T-cell (primary cell): ENCODE results near the gene AGAP3. TPM values are rescaled to one million over a fixed set of nuclear protein-coding genes. Genes with fewer than 3 reads are reported as not detected.
A peak's percentile ranks its signal among the peaks of the same experiment; 100 is the strongest.

Experiments used
- ATAC-seq, 4 experiments: fragments of 200-7000 bp in 3 of 4; fragments of 150-1000 bp in 1 of 4; cut with Tn5 transposase; replicated peaks in 1 of 4; 1 replicate in 3 of 4; 2 replicates in 1 of 4; pipeline ENCODE4 v1.10.0; 2021; ENCODE audit warnings: moderate library complexity in 3 of 4, mild to moderate bottlenecking in 2 of 4, moderate number of reproducible peaks in 1 of 4
- CTCF ChIA-PET, 2 donors: fragments of 300-600 bp; sonication (Branson Sonifier 250); formaldehyde crosslinking; loops; one replicate each; lab custom pipeline; 2022; ENCODE audit warnings: antibody characterized with exemption in 2 of 2; lab: Charles Lee
- POLR2A ChIA-PET, 2 donors: fragments of 300-600 bp; sonication (Branson Sonifier 250); formaldehyde crosslinking; loops; one replicate each; lab custom pipeline; 2022; ENCODE audit warnings: antibody characterized with exemption in 2 of 2; lab: Charles Lee
- DNase-seq, 35 experiments: peaks; one replicate each; pipeline versions ENCODE4 v3.0.0 to v3.0.0-alpha.2; 2013 to 2023
- H3K27ac ChIP-seq: one replicate; pipeline ENCODE4 v1.5.1; 2013; ENCODE audit warnings: low read length
- H3K27me3 ChIP-seq, 2 experiments: replicated peaks in 1 of 2; 1 replicate in 1 of 2; 2 replicates in 1 of 2; pipeline versions ENCODE4 v1.6.1 to v1.7.0; 2013; ENCODE audit warnings: low read length in 1 of 2, mixed read lengths in 1 of 2; ENCODE audit not compliant: control insufficient read depth in 2 of 2, insufficient read depth in 2 of 2; ENCODE audit errors: extremely low read depth in 1 of 2
- H3K36me3 ChIP-seq, 2 donors: 1 replicate in 1 of 2; 2 replicates in 1 of 2; pipeline versions ENCODE4 v1.6.1 to v1.7.0; 2013; ENCODE audit warnings: low read length in 1 of 2; ENCODE audit not compliant: control insufficient read depth in 2 of 2, insufficient read depth in 1 of 2; ENCODE audit errors: extremely low read depth in 1 of 2
- H3K4me1 ChIP-seq, 2 experiments: 1 replicate in 1 of 2; 2 replicates in 1 of 2; pipeline versions ENCODE4 v1.6.1 to v1.7.0; 2013; ENCODE audit warnings: low read length in 2 of 2, mixed read lengths in 1 of 2; ENCODE audit not compliant: insufficient read depth in 2 of 2, control insufficient read depth in 1 of 2; ENCODE audit errors: extremely low read depth in 1 of 2
- H3K4me3 ChIP-seq, 2 donors: 1 replicate in 1 of 2; 2 replicates in 1 of 2; pipeline versions ENCODE4 v1.5.1 to v1.7.0; 2013; ENCODE audit warnings: mild to moderate bottlenecking in 2 of 2, low read length in 1 of 2, moderate library complexity in 1 of 2; ENCODE audit not compliant: control insufficient read depth in 1 of 2; ENCODE audit errors: extremely low read depth in 1 of 2
- H3K9me3 ChIP-seq: 2 replicates; pipeline ENCODE4 v1.7.0; 2013
- H3K27ac Mint-ChIP-seq, 2 donors: one replicate each; pipeline ENCODE4 v1.8.0; 2020 to 2021; ENCODE audit warnings: mild to moderate bottlenecking in 2 of 2, mixed read lengths in 2 of 2
- H3K27me3 Mint-ChIP-seq, 2 donors: one replicate each; pipeline ENCODE4 v1.8.0; 2021 to 2022; ENCODE audit warnings: mixed read lengths in 2 of 2
- H3K36me3 Mint-ChIP-seq: one replicate; pipeline ENCODE4 v1.8.0; 2021; ENCODE audit warnings: mixed read lengths
- H3K4me1 Mint-ChIP-seq, 3 donors: one replicate each; pipeline ENCODE4 v1.8.0; 2020 to 2022; ENCODE audit warnings: mixed read lengths in 3 of 3, mild to moderate bottlenecking in 1 of 3
- H3K4me3 Mint-ChIP-seq, 3 donors: one replicate each; pipeline ENCODE4 v1.8.0; 2020 to 2022; ENCODE audit warnings: mild to moderate bottlenecking in 3 of 3, mixed read lengths in 3 of 3, moderate library complexity in 3 of 3
- H3K9me3 Mint-ChIP-seq, 3 donors: one replicate each; pipeline ENCODE4 v1.8.0; 2020 to 2022; ENCODE audit warnings: mixed read lengths in 3 of 3
- WGBS: methylation state at CpG from one replicate; pipeline ENCODE4 v1.1.5; 2013; ENCODE audit warnings: missing lambda C conversion rate; ENCODE audit not compliant: insufficient coverage; 5-methylcytosine and 5-hydroxymethylcytosine counted together
- total RNA-seq, 35 experiments: library from RNA in 6 of 35; stranded (reverse) in 6 of 35; fragments of 120-200 nt in 1 of 35; gene quantifications; one replicate each; pipeline versions ENCODE4 v1.2.1 to v1.2.4 and lab custom pipeline; 2013 to 2026

The AGAP3 gene
- total RNA-seq, 5 donors from 2014 or later (not counting 1 experiment from before 2014, with no cell fraction given) = 28.2 to 67.3 (median 50.9) TPM

GRCh38 chr7:151095123-151095797 is 9.0 kb downstream of the AGAP3 start:
- no peaks in the 10 kb centered on the region for H3K9me3 ChIP-seq
- H3K9me3 Mint-ChIP-seq = no peaks in the 10 kb centered on the region
- no peak overlapping the region for H3K4me3 Mint-ChIP-seq
- no peaks in the 10 kb centered on the region for H3K36me3 Mint-ChIP-seq
- H3K27me3 ChIP-seq = peaks cover 0 to 1% of the 10 kb centered on the region in 2 experiments
- peaks cover 0 to 11% (median 8%) of the 10 kb centered on the region in 3 donors for H3K4me1 Mint-ChIP-seq
- peak in 1 of 4 experiments; percentile 50 for ATAC-seq
- no peak overlapping the region for H3K27ac Mint-ChIP-seq
- H3K27me3 Mint-ChIP-seq = no peaks in the 10 kb centered on the region
- H3K4me1 ChIP-seq = peaks cover 0 to 10% of the 10 kb centered on the region in 2 experiments
- 90% methylated on average over 4 of the region's 10 CpGs for WGBS
- ChIA-PET POLR2A (no interaction called here), CTCF (interaction anchor here in 1 of 2 donors (0.6 kb wide), 2 partner anchors 33 to 68 kb away, joined by 3 to 5 read pairs; no protein-coding TSS in a partner anchor)
- H3K36me3 ChIP-seq = no peaks in the 10 kb centered on the region
- DNase-seq = peak in 1 of 35 experiments; percentile 25
- peak overlapping the region; percentile 29 for H3K27ac ChIP-seq
- H3K4me3 ChIP-seq = no peak overlapping the region

DNA sequence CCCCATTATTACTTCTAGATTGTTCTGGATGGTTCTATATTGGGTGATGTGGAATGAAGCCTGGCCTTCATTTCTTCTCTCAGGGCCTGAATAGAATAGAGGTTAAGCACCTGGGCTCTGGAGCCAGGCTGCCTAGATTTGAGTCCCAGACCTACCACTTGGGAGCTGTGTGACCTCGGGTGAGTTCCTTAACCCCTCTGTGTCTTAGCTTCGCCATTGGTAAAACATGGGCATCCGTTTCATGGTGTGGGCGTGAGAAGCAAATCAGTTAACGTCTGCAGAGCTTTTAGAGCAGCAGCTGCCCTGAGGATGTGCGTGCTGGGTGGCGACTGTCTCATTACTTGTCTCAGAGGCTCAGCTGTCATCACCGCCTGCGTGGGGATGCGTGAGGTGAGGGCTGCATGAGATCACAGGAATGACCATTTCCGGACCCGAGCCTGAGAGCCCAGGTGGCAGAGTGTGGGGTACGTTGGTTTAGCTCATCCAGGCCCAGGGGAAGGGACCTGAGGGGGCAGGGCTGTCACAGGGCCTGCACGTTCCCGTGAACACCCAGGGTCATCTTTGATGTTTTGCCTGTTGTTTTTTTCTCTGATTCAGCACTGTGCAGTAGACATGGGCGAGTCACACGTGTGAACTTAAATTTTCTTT is 9.7 kb downstream of the AGAP3 start:
- Histone ChIP-seq H3K27ac (peak overlapping the region; percentile 29), H3K27me3 (no peaks in the 10 kb centered on the region), H3K9me3 (no peaks in the 10 kb centered on the region), H3K4me3 (no peak overlapping the region), H3K36me3 (no peaks in the 10 kb centered on the region), H3K4me1 (peaks cover 0 to 10% of the 10 kb centered on the region in 2 experiments)
- WGBS = 78% methylated on average over 14 of the region's 17 CpGs
- peak in 2 of 4 experiments; percentile 32 to 58 for ATAC-seq
- H3K27ac Mint-ChIP-seq = peak overlapping the region in 1 of 2 donors; percentile 73
- H3K4me1 Mint-ChIP-seq = peaks cover 0 to 11% (median 8%) of the 10 kb centered on the region in 3 donors
- no peak overlapping the region for H3K4me3 Mint-ChIP-seq
- H3K27me3 Mint-ChIP-seq = no peaks in the 10 kb centered on the region
- H3K9me3 Mint-ChIP-seq = no peaks in the 10 kb centered on the region
- ChIA-PET CTCF (no interaction called here), POLR2A (interaction anchor here in 1 of 2 donors (0.7 kb wide), 1 partner anchor 964 kb away, joined by 4 read pairs; no protein-coding TSS in a partner anchor)
- no peaks in the 10 kb centered on the region for H3K36me3 Mint-ChIP-seq
- DNase-seq = peak in 1 of 35 experiments; percentile 34

GRCh38 chr7:151099486-151100211 is 13.4 kb downstream of the AGAP3 start:
- Mint-ChIP-seq H3K4me3 (no peak overlapping the region), H3K36me3 (peaks cover 6% of the 10 kb centered on the region), H3K4me1 (peaks cover 0 to 8% (median 3%) of the 10 kb centered on the region in 3 donors), H3K27me3 (no peaks in the 10 kb centered on the region), H3K27ac (no peak overlapping the region), H3K9me3 (no peaks in the 10 kb centered on the region)
- DNase-seq = no peak
- no peak for ATAC-seq
- CTCF ChIA-PET = interaction anchor here in 1 of 2 donors (0.5 kb wide), 1 partner anchor 320 kb away, joined by 3 read pairs; no protein-coding TSS in a partner anchor
- WGBS = 90% methylated on average over 12 of the region's 20 CpGs
- Histone ChIP-seq H3K27ac (no peak overlapping the region), H3K36me3 (peaks cover 0 to under 1% of the 10 kb centered on the region in 2 donors), H3K27me3 (no peaks in the 10 kb centered on the region), H3K4me3 (no peak overlapping the region), H3K9me3 (no peaks in the 10 kb centered on the region), H3K4me1 (peaks cover 0 to 10% of the 10 kb centered on the region in 2 experiments)
- POLR2A ChIA-PET = no interaction called here

DNA sequence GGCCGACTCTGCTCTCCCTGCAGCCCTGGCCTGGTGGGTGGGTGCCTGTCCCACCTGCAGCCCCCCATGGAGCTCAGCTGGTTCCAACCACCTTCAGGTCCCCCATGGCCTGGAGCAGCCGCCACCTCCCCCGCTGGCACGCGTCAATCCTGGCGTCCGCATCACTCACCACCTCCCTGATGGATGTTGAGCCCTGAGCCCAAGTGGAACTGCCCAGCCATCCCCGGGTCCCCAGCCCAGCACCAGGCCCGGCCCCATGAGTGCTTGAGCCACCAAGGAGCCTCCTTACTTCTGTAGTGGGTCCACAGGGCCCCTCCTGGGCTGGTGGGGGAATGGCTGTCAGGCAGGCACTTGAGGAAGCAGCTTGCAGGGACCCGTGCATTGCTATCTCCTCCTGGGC is 14.6 kb downstream of the AGAP3 start:
- POLR2A ChIA-PET = no interaction called here

GRCh38 chr7:151101621-151102396 is 15.5 kb downstream of the AGAP3 start:
- Histone ChIP-seq H3K4me3 (no peak overlapping the region), H3K27ac (no peak overlapping the region), H3K27me3 (no peaks in the 10 kb centered on the region), H3K4me1 (no peaks in the 10 kb centered on the region), H3K36me3 (peaks cover 0 to 3% of the 10 kb centered on the region in 2 donors), H3K9me3 (no peaks in the 10 kb centered on the region)
- ATAC-seq = no peak
- H3K27me3 Mint-ChIP-seq = no peaks in the 10 kb centered on the region
- no peak for DNase-seq
- no peak overlapping the region for H3K4me3 Mint-ChIP-seq
- H3K9me3 Mint-ChIP-seq = no peaks in the 10 kb centered on the region
- H3K27ac Mint-ChIP-seq = no peak overlapping the region
- ChIA-PET CTCF (no interaction called here), POLR2A (interaction anchor here in 1 of 2 donors (0.7 kb wide), 1 partner anchor 17 kb away, joined by 4 read pairs; no protein-coding TSS in a partner anchor)
- 93% methylated on average over 15 of the region's 24 CpGs for WGBS
- H3K36me3 Mint-ChIP-seq = peaks cover 6% of the 10 kb centered on the region
- no peaks in the 10 kb centered on the region for H3K4me1 Mint-ChIP-seq

More for the DNA sequence above, 14.6 kb downstream of the AGAP3 start:
- no peak overlapping the region for H3K27ac Mint-ChIP-seq
- Histone ChIP-seq H3K4me3 (no peak overlapping the region), H3K27me3 (no peaks in the 10 kb centered on the region), H3K9me3 (no peaks in the 10 kb centered on the region), H3K36me3 (peaks cover 0 to 3% of the 10 kb centered on the region in 2 donors), H3K27ac (no peak overlapping the region), H3K4me1 (peaks cover 0 to 4% of the 10 kb centered on the region in 2 experiments)
- peaks cover 6% of the 10 kb centered on the region for H3K36me3 Mint-ChIP-seq
- CTCF ChIA-PET = no interaction called here
- H3K4me3 Mint-ChIP-seq = no peak overlapping the region
- no peaks in the 10 kb centered on the region for H3K9me3 Mint-ChIP-seq
- ATAC-seq (no peak), DNase-seq (no peak)
- WGBS = 90% methylated on average over 9 of the region's 10 CpGs
- no peaks in the 10 kb centered on the region for H3K27me3 Mint-ChIP-seq
- H3K4me1 Mint-ChIP-seq = peaks cover 0 to 2% (median 2%) of the 10 kb centered on the region in 3 donors
